Stimulated activated CD8-positive, alpha-beta memory T cell treated with anti-CD3 and anti-CD28 coated beads, Interleukin-4, amount 100 ng/mL, for 48 hours (primary cell): ENCODE data around the gene EMID1.

Experiments
- DNase-seq: peaks from one replicate; pipeline ENCODE4 v3.0.0-alpha.2; 2020

Gene EMID1

GRCh38 chr22:29298641-29299040, 92.9 kb downstream of the EMID1 start:
- DNase-seq, result no peak

- no peak for DNase-seq
These were observed 93.6 kb downstream of the EMID1 start for GRCh38 chr22:29299136-29299900.

DNA sequence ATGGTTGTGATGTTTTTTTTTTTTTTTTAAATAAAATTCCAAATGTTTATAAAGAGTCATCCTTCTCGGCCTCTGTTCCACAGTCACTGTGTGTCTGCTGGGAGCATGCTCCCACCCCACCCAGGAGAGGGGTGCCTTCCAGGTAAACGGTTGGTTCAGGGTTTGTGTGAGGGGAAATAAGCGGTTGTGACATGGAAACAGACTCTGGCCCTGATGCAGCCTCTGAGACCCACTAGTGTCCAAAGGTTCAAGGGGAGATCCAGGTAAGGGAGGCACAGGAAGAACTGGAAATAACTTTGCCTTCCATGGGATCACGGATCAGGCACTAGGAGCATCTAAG, 94.7 kb downstream of the EMID1 start:
- DNase-seq, result no peak

GRCh38 chr22:29300807-29301601, 95.3 kb downstream of the EMID1 start:
- DNase-seq, result no peak

- no peak for DNase-seq
These were observed 96.2 kb downstream of the EMID1 start for GRCh38 chr22:29301716-29302401.

DNA sequence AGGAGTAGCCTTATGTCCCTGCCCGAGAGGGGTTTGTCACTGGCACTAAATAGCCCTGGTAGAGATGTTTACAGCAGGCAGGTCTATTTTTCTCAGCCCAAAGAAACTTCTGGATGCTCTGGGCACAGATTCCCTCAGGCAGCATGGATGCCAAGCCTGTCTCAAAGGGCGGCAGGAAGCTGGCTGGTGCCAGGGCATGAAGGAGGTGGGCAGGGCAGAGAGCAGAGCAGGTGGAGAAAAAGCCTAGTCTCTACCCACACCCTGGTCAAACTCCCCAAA, 96.6 kb downstream of the EMID1 start:
- no peak for DNase-seq

- DNase-seq, result no peak
These were observed 97.2 kb downstream of the EMID1 start for GRCh38 chr22:29302681-29303465.

- DNase-seq, result no peak
These were observed 100.1 kb downstream of the EMID1 start for GRCh38 chr22:29305836-29306174.

DNA sequence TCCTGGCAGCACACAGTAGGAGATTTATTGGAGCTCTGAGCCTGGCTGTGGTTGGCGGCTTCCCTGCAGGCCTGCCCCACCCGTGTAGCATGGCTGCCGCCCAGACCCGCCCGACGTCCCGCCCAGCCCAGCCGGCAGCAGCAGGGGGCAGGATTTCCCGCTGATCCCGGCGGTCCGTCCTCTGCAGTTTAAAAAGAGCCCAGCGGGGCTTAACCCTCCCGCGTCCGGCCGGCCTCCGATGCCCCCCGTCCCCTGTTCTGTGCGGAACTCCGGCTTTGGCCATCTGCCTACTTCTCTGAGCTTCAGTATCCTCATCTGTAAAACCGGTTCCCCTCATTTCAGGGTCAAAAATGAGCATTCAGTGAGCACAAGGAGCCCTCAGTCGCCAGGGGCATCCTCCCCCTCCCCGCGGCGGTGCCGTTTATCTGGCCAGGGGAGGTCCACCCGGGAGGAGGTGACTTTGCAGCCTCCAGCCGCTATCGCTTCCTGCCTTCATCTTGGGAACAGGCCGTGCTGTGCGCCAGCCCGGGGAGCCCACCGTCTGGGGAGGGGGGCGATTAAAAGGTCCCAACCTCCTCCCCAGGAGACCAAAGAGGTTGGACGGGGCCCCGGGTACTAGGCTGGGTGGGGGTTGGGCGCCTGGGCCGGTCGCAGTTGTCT, 100.6 kb downstream of the EMID1 start, which contains the start of gene GAS2L1:
GAS2L1 (plus strand) TSS at position 476 of the 660 bp plus-strand sequence. CDS start 1,456 bp downstream, outside the sequence.
- DNase-seq, result peak; percentile 69

DNA sequence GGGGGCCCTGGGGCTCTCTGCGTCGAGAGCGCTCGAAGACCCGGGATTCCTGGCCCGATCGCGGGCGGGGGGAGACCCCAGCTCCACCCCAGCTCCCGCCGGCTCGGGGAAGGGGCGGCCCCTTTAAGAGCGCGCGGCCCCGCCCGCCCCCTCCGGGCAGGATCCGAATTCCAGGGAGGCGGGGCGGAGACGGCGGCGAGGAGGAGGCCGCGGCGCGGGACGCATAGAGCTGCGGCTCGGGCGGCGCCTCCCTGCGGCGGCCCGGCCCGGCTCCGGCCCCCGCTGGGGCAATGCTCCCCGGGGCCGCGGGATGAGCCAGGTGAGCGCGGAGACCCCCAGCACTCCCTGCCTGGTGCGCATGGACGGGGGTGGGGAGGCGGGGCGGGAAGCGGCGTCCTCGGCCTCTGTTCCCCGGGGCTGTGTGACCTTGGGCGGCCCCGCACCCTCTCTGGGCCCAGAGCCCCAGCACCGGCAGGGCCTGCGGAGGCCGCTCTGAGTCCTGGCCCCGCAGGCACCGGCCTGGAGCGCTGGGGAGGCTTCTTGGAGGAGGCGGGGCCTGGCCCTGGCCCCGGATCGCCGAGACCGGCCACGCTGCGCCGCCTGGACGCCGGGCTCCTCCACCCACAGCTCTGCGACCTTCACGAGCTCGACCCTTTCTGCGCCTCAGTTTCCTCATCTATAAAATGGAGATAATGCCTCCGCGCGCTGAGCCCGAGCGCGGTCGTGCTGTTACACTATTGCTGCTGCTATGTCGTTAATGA, 101.3 kb downstream of the EMID1 start:
- peak; percentile 59 for DNase-seq

DNA sequence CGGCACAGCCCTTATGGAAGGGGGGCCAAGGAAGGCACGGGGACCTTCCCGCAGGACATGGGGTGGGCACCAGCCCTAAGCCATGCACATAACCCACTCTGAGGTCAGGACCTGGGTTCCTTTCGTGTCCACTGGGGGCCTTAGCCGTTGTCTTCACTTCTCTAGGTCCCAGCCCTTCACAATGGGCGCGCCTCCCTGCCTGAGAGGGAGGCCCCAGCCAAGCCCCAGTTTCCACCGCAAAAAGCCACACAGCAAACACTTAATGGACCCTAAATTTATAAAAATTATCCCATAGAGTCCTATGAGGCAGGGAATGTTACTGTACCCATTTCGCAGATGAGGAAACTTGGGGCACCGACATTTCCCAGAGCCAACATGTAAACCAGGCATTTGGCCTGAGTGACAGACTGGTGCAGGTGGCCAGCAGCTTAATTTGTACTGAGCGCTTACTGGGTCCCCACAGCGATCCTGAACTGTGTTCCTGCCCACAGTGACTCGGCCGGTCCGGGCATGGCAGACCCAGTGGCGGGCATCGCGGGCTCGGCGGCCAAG, 102.0 kb downstream of the EMID1 start:
- no peak for DNase-seq

- no peak for DNase-seq
These were observed 102.6 kb downstream of the EMID1 start for GRCh38 chr22:29308148-29308790.

GRCh38 chr22:29308791-29309262, 103.1 kb downstream of the EMID1 start:
- peak; percentile 63 for DNase-seq
